GM21723 (cell line): ENCODE results near the gene ADAR.
"Not testable (repeated sequence)": the region's sequence is repeated elsewhere in the genome, so short reads cannot be mapped to it uniquely, and the experiment has no call there.

Experiments used
- ATAC-seq: cut with Tn5 transposase; IDR thresholded peaks from one replicate; pipeline ENCODE4 v1.9.1; 2021; ENCODE audit warnings: mild to moderate bottlenecking, moderate library complexity; ENCODE audit not compliant: unreplicated experiment

Gene ADAR

GRCh38 chr1:154607609-154608396 is at the start of gene ADAR:
Gene ADAR (minus strand): TSS chr1:154608186. CDS start chr1:154608006, 180 bp downstream.
- peak; percentile 75 for ATAC-seq

DNA sequence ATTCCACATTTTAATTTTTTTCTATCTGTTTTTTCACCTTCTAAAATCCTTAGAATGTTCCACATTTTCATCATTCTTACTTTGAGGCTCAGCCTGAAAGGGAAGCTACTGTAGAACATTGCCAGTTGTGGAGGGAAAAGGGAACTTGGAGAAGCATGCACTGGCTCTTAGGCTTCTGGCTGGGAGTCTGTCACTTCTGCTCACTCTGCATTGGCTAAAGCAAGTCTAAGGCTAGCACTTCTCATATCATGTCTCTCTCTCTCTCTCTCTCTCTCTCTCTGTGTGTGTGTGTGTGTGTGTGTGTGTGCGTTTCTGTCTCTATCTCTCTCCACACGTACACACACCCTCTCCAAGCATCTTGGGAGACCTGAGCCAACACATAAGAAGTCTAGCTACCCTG is 49.6 kb upstream of the ADAR start:
- no peak for ATAC-seq

- ATAC-seq: no peak
Observed at GRCh38 chr1:154652893-154653292, 44.9 kb upstream of the ADAR start.

DNA sequence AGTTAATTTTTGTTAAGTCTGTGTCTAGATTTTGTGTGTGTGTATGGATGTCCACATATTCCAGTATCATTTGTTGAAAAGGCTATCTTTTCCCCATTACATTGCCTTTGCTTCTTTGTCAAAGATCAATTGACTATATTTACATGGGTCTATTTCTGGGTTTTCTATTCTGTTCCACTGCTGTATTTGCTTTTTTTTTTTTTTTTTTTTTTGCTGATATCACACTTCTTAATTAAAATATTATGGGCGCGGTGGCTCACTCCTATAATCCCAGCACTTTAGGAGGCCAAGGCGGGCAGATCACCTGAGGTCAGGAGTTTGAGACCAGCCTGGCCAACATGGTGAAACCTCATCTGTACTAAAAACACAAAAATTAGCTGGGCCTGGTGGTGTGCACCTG is 36.7 kb upstream of the ADAR start:
- not testable (repeated sequence) for ATAC-seq

GRCh38 chr1:154641534-154641933 is 33.5 kb upstream of the ADAR start:
- ATAC-seq: no peak

- no peak for ATAC-seq
Observed at GRCh38 chr1:154639876-154640275, 31.9 kb upstream of the ADAR start.

DNA sequence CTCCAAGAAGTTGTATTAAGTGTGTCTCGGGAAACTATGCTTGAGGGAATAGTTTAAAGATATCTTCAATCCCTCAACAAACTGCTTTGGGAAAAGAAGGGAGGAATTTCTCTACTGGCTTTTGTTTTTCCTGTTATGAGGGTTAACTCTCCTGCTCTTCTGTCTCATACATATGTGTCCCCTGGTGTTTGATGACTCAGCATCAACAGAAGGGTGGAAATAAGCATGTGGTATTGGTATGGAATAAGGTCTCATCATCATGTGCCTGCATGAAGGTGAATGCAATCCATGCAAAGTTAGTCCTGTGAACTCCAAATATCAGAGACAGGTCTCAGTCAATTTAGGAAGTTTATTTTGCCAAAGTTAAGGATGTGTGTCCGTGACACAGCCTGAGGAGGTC is 27.2 kb upstream of the ADAR start:
- no peak for ATAC-seq

GRCh38 chr1:154629675-154630073 is 21.7 kb upstream of the ADAR start:
- ATAC-seq: no peak

DNA sequence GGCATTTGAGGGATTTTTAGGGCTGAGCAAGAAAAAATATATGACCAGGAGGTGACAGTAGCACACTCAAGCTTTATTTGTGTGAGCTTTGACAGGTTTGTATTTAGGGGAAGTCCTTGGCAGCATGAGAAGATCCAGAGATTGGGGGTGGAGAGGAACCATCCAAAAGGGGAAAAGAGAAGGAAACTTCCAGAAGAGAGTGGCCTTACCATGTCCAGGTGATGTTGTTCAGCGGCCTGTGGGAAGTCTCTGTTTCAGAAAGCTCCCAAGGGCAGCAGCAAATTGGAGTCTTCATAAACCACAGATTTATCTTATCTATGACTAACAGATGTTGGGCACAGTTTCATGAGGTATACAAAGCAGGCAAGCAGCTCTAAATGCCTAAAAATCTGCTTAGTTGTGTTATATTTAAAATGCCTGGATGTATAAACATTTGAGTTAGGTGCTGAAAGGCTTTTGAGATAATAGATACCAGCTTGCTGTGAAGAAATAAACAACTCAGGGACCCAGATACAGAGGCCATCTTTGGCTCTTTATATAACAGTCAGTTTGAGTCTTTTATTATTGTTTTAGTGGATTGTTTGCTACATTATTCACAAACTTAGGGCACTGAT is 21.2 kb upstream of the ADAR start:
- no peak for ATAC-seq

GRCh38 chr1:154628121-154628405 is 20.1 kb upstream of the ADAR start:
- ATAC-seq: no peak

- ATAC-seq: peak; percentile 46
Observed at GRCh38 chr1:154627257-154628120, 19.5 kb upstream of the ADAR start.

GRCh38 chr1:154626456-154627256 is 18.7 kb upstream of the ADAR start:
- ATAC-seq: peak; percentile 18

DNA sequence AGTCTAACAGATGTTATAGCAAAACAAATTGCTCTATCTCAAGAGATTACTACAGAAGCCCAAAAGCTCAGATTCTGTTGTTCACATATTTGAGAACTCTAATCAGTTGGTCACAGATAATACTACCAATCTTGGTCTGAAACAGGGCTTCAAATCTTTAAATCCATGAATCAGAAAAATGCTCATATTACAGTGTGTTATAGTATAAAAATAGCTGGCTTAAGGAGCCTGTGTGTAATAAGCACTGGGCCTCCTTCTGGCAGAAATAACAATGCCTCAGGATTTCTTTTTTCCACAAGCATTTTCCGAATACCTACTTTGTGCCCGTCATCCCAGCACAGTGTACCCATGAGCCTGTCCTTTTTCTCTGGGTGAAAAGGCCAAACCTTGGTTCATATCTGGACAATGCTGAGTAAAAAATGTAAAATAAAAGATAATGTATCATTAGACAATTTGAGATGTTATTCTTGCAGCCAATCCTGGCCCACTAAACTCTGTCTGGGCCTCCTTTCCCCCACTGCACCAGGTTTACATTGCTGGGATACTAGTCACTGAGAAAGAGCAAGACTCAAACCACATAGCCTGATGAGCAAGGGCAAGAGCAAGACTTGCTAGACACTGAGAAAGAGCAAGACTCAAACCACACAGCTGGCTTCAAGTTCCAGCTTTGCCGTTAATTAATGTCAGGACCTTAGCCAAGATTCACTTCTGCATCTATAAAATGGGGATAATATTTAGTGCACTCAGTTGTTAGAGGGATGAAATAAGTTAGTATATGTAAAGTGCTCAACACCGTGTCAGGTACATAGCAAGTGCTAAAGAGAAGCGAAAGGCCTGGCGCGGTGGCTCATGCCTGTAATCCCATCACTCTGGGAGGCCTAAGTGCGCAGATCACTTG is 17.0 kb upstream of the ADAR start:
- no peak for ATAC-seq

- ATAC-seq: no peak
Observed at GRCh38 chr1:154623358-154623757, 15.4 kb upstream of the ADAR start.

- no peak for ATAC-seq
Observed at GRCh38 chr1:154622503-154623039, 14.6 kb upstream of the ADAR start.

DNA sequence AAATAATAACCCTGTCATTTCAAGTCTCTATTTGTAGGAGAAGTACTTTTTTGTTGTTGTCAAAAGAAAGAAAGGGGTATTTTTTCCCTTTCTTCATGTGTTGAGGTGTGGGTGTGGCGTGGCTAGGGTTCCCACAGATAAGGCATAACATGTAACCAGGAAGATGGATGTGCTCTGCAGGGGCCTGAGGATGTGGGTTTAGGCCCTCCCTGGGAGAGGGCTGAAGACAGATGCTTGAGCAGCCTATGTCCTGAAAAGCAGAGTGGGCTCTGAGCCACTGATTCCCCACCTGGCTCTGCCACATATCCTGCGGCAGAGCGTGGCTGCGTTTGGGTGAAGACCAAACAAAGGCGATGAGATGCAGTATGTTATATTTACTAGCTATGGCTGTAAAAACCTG is 13.9 kb upstream of the ADAR start:
- ATAC-seq: no peak

DNA sequence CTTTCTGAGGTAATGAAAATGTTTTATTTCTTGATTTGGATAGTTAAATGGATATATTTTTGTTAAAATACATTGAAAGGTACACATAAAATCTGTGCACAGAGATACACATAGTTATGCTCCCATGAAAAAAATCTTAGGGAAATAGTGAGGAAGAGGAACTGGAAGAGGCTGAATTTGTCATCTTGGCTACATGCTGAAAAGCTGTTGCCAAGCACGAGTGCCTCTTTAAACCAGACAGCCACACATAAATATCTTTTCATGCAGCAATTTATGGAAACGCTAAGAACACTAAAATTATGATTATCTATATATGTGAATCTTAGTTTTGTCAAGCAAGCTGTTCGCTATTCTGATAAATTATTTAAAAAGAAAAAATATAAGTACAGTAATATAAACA is 12.8 kb upstream of the ADAR start:
- ATAC-seq: no peak

DNA sequence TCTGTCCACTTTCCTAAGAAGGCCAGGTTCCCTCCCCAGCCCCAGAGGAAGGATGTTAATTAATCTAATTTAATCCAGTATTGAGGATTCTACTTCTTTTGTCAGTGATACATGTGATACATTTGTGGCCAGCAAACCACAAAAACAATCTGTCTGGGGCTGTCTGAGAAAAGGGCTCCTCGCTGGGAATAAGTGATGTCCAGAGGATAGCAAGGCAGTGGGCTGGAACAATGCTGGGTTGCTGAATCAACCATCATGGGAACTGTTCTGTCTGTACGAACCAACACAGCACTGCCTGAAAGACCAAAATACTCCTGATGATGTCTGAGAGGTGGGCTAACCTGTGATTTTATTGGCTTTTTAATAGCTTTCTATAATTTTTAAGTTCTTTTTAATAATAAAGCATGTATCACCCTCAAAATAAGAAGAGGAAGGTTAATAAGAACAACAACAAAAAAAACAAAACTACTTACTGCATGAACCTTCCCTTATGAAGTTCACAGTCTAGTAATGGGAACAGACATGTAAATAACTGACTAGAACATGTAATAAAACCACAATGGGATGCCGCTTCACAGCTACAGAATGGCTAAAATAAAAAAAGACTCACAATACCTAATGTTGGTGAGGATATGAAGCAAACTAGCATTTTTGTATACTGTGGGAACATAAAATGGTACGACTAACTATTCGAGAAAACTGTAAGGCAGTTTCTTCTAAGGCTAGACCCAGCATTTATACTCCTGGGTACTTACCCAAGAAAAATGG is 11.4 kb upstream of the ADAR start:
- no peak for ATAC-seq
